ENCODE results near the gene HDAC9.

HDAC9 gene

GRCh38 chr7:18495412-18496340 lies at the start of gene HDAC9:
TSS of gene HDAC9 (plus strand) at chr7:18495749. CDS start at chr7:18496303, 554 bp downstream.
- no peak for DNase-seq

DNA sequence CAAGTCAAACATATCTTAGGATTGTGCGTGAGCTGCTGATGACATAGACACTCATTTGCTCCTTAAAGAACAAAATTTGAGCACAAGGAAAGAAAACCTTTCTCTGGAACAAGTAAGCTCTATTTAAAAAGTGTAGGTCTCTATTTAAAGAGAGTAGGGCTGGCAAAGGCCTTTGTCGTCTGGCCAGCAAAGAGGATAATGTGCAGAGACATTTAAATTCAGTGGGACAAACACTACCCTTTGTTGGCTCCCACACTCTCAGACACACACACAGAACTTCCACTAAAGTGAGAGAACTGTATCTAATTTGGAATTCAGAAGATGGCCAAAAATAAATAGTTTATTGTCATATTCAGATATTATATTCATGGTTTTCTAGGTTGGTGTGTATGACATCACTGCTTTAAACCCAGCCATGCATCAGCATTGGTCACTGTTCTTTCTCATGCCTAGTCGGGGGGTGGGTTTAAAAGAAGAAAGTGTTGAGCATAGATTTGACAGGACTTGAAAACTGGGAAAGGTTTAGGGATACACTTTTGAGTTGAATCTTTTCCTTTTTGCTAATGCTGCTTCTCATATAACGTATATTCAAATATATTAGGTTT lies 49.5 kb upstream of the HDAC9 start:
- DNase-seq, result no peak

DNA sequence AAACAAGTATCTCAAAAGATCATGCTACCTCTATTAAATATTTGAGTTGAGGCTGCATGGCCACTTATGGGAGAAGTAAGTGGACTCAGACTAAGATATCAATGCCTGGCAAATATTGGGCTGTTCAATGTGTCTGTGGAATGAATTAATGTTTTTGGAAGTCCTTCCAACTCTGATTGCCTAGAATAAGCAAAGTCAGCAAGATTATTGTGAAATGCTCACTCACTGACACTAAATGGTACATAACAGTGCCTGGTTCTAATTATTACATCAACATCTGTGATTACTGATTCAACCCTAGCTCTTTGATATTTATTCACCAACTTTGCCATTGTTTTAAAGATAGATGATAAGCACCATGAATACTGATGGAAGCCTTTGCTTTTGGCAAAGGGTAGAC lies 45.5 kb upstream of the HDAC9 start:
- no peak for DNase-seq

DNA sequence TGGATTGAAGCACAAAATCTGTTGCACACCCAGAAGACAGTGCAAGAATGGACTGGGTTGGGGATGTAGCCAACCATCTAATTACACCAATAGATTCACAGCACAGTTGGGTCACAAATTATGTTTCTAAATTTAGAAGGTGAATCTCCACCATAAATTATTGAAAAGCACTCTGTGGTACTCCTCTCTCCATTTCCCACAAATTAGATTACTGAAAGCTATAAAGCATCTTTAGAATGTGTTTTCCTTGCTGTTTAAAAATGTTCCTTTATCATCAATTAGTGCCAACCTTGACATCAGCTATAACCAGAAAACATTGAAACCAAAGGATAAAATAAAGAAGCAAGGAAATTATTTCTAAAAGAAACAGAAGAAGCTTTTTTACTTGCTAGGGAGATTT lies 39.9 kb upstream of the HDAC9 start:
- DNase-seq, result no peak

- no peak for DNase-seq
Measured at GRCh38 chr7:18457832-18458231, 37.7 kb upstream of the HDAC9 start.

DNA sequence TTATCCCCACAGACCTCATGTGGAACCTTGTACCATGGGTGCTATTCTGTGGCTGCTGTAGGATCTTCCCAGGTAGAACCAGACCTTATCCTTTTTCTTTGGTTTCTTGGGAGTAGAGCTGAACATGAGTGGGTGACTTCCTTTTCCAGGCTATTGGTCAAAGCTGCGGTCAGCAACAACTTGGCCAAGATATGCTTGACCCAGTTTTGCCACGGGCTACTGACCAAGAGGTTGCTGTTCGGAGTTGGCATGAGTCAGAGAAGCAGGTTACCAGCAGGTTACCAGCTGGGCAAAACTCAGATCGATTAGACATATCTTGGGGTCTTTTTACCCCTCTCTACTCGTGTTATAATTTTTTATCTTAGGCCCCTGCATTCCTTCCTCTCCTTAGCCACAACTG lies 36.7 kb upstream of the HDAC9 start:
- DNase-seq, result no peak

- DNase-seq, result no peak
Measured at GRCh38 chr7:18459484-18460245, 35.9 kb upstream of the HDAC9 start.

GRCh38 chr7:18461785-18462467 lies 33.6 kb upstream of the HDAC9 start:
- DNase-seq, result no peak

DNA sequence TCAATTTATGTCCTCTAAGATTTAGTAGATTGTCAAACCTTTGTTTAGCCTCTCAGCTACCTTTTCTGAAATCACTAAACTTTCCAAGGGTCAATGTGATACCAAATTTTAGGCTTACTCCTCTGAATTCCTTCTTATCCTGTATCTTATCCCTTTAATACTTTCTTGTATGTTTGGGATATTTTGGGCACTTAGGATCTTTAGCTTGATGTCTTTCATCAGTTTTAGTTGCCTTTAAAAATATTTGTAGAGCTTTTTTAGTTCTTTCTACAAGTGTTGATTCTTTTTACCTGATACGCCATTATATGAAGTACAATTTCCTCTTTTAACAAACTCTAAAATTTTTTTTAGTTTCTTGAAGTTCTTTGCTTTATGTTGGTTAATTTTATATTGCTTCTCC lies 30.7 kb upstream of the HDAC9 start:
- no peak for DNase-seq

- no peak for DNase-seq
Measured at GRCh38 chr7:18467011-18467410, 28.5 kb upstream of the HDAC9 start.

- DNase-seq, result no peak
Measured at GRCh38 chr7:18468795-18469194, 26.8 kb upstream of the HDAC9 start.

- no peak for DNase-seq
Measured at GRCh38 chr7:18469316-18469715, 26.2 kb upstream of the HDAC9 start.

- DNase-seq, result no peak
Measured at GRCh38 chr7:18471476-18472160, 23.9 kb upstream of the HDAC9 start.

DNA sequence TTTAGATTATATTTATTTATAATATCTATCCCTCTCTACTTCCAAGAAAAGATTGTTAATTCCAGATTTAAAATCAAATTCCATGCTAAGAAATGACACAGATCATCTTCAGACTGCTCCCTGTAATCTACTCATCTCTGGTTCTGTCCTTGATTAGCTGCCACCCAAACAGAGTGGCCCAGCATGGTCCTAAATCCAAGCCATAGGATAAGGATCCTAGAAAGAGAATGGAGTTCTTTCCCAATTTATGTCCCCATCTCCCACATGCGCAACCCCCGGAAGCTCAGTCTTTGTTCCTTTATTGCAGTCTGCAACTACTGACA lies 23.4 kb upstream of the HDAC9 start:
- no peak for DNase-seq

DNA sequence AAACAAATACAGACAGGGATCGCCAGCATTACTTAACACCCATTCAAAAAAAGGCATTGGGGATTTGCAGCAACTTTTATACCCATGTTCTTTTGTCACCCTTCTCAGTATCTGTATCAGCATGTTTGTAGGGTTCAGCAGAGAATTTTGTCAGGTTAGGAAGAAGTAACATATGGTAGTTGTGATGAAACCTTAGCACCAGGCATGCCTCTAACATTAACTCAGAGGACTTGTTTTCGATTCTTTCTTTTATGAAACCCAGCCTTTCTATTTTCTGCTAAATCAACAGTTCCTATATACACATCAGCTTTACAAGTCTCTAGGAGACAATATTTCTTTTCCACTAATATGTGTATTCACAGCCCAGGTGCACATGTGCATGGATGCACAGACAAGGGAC lies 22.4 kb upstream of the HDAC9 start:
- no peak for DNase-seq

DNA sequence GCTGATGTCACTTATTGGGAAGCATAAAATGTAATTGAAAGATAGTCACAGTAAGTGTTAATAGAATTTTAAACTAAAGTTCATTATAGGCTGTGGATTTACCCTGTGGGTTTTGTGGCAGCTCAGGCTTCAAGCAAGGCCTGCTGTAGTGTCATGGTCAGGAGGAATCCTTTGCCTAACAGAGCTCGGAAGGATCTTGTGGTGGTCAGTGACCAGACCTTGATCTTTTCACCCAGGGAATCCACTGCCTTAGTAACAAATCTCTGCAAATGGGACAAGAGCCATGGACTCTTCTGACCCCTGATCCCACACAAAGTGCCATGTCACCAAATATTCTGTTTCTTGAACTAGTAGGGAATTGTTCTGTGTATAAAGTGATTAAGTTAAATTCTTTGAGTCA lies 20.6 kb upstream of the HDAC9 start:
- DNase-seq, result no peak

DNA sequence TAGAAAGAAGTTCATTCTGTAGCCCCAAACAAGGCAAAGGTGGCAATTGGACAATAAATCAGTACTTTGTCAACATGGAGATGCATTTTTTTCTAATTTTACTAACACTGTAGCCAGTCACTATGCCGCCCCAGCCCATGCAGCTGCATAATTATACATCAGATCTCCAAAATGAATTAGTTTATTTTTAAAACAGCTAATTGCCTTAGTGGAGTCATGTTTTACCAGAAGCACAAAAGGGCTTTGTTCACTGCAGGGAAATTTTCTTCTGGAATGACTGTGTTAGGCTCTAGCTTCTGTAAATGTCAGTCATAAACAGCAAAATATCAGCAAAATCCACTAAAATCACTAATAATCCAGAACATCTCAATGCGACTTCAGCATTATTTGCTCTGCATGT lies 20.1 kb upstream of the HDAC9 start:
- DNase-seq, result no peak

- DNase-seq, result no peak
Measured at GRCh38 chr7:18481776-18482175, 13.8 kb upstream of the HDAC9 start.

GRCh38 chr7:18488049-18488448 lies 7.5 kb upstream of the HDAC9 start:
- no peak for DNase-seq

DNA sequence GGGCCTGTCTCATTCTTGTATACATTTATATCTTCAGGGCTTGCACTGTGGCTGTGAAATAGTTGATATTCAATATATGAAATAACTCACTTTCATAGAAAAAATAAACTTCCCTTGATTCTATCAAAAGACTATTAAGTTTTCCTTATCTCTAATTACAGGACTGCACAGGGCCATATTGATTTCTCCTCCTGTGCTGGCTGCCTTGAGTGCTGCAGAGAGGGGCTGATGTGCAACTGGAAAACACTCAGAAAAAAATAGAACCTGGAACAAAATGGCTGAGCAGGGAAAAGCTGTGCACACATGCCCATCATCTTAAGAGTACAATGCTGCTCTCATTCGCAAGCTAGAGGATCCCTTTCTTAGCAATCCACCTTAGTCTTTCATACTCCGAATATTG lies 5.9 kb upstream of the HDAC9 start:
- DNase-seq, result no peak

DNA sequence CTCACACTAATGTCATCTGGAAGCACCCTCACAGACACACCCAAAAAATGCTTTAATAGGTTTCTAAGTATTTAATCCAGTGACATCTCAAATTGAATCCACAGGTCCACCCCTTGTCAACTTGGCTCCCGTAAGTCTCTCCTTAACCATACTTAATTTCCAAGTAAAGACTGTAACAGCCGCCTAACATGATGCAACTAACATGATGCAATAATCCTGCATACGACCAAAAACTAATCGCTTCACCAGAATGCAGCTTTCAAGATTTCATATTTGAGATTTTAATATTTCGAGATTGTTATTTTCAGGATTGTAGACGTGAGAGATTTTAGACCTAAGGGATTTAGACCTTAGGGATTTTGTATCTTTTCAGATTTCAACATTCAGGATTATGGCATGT lies 3.7 kb upstream of the HDAC9 start:
- no peak for DNase-seq

DNA sequence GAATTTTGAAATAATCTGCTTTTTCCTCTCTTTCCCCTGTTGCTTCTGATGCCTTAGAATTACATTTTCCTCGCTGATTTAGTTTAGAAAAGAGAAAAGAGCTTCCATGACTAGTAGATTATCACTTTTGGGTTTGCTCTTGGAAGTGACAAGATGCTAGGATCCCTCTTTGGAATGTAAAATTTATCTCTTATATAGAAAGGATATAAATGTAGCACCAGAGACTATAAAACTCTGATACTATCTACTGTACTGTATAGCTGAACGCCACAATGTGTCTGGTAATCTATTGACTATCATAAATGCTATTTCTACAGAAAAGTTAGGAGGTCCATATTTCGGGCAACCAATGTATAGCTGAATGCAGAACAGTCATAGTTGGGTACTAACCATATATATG lies 1.1 kb upstream of the HDAC9 start:
- no peak for DNase-seq
